ENCODE results near the gene AXL. TPM values are rescaled to one million over a fixed set of nuclear protein-coding genes. Genes with fewer than 3 reads are reported as not detected.

AXL gene
- total RNA-seq, 1 donor from 2014 or later, result 10.1 TPM

DNA sequence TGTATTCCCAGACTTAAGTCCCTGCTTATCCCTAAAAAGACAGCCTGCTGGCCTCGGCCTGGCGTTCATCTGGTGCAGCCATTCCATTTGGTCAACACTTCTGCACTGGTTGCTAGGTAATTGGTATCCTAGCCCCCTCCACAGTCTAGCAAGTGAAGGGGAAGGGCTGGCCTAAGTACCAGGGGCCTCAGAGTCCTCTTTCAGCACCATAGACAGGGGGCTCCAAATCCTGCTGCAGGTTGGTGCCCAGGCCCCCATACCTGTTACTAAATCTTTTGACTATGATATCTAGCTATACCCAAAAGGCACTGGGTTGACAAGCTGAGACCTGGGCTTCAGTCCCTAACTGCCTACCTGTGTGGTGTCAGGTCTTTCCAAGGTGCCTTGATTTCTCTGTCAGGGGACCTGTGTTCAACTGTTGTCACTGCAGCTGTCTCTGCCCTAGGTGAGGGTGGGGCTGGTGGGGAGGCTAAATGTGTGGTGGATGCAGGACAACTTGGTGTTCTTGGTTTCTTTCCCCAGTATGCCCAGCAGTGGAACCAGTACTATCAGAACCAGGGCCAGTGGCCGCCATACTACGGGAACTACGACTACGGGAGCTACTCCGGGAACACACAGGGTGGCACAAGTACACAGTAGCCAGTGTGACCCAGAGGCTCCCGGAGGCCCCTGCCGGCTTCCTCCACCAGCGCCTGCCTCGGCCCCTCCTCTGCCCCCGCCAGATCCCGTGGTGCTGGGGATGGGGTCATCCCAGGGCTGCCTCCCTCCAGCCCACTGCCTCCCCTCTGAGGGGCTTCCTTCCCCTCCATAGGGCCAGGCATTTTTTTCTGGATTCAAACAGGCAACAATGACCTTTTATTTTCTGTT lies 87.1 kb downstream of the AXL start:
- no peak for DNase-seq (ENCODE audit: low spot score)
- no peak for ATAC-seq

DNA sequence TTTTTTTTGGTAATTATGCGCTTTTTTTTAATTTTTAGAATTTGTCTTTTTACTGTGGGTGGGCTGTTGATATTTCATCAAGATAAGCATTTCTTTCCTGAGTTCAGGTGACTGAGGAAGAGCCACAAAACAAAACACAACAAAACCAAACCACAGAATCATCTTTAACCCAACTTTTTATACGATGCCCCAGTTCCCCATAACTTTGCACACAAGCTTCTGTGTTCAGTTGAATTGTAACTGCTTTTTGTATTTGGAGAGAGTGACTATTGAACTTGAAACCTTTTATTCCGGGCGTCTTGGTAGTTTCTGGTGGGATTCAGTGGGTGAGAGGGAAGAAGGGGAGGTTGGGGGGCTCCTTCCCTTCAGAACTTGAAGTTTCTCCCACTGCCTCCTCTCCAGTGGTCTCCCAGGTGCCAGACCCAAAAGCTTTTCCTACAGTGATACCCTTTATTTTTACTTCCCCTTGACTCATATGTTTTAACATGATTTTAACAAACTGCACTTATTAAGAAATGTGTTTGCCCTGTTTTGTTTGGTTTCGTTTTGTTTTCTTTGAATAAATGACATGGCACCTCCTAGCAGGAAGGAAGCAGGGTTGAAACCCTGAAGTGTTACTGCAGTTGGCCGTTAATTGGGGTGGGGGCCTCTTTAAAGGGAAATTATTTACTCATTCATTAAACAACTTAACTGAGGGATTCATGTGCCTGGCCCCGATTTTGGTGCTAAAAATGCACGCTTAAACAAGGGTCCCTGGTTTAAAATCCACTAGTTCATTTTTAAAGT lies 88.3 kb downstream of the AXL start:
- no peak for ATAC-seq
- no peak for DNase-seq (ENCODE audit: low spot score)

- no peak for DNase-seq (ENCODE audit: low spot score)
- ATAC-seq, result no peak
Measured at GRCh38 chr19:41307954-41308449, 89.0 kb downstream of the AXL start.

GRCh38 chr19:41308450-41309179 lies 89.6 kb downstream of the AXL start:
- DNase-seq (ENCODE audit: low spot score), result peak; percentile 86
- ATAC-seq, result peak; percentile 77

DNA sequence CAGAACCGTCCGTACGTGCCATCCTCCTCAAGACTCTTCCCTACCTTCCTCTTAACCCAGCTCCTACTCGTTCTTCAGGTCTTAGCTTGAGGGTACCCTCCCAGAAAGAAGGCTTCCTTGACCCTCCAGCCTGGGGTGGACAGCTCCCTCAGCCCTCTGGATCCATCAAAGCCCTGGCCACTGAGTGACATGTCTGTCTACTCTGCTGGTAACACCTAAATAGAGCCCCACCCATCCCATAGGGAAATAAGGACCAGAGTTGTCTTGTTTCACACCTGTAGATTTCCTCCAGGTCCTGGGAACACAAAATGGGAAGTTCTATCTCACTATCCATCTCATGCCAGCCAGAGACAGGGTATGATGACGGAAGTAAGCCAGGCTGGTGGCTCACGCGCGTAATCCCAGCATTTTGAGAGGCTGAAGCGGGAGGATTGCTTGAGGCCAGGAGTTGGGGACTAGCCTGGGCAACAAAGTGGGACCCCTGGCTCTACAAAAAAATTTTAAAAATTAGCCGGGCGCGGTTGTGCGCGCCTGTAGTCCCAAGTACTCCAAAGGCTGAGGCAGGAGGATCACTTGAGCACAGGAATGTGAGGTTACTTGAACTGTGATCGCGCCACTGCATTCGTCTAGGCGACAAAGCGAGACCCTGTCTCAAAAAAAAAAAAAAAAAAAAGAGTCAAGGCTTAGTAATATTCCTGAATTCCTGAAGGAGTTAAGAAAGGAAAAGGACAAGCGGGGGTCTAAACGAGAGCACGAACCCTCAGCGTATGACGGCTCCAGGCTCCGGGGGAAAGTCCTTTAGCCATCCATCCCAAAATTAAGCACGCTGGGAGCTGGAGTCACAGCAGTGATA lies 90.4 kb downstream of the AXL start:
- ATAC-seq (peak; percentile 35), DNase-seq (ENCODE audit: low spot score) (no peak)

DNA sequence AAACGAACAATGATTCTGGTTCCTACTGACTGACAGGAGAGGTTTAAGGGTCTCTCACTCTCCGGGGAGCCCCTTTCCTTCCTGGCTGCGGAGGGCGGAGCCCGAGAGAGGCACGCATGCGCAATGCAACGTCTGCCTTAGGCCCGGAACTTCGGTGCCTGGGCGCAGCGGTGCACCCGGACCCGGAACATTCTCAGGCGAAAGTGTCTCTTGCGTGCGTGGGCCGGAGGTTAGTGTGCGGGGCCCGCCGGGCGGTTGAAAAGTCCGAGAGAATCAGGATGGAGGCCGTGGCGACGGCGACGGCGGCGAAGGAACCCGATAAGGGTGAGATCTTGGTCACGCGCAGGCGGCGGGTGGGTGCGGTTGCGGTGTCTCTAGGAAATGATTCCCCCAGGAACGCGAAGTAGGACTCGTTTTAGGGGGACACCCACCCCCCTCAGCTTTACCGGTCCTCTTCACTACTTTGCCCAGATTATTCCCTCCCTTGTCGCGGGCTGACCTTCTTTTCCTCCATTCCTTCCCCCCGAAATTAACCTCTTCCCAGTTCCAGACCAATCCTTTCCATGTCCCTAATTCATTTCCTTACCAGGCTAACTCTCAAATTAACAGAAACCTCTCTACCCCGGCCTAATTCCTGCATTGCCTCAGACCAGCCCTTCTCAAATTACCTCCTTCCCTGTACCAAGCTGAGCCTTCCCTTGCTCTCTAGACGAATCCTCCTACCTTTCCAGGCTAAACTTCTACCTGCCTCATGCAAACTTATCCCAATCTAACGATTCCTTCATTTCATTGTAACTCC lies 91.2 kb downstream of the AXL start, which contains the start of gene CCDC97:
Gene CCDC97, plus strand, starts transcription at position 140 of the 799 bp plus-strand sequence. Its CDS starts 139 bp downstream, at position 279.
- DNase-seq (ENCODE audit: low spot score), result peak; percentile 88
- peak; percentile 84 for ATAC-seq

GRCh38 chr19:41311072-41311471 lies 92.0 kb downstream of the AXL start:
- ATAC-seq (no peak), DNase-seq (ENCODE audit: low spot score) (no peak)

Other genes starting within 250 kb of the AXL start
- gene CYP2B6, start 227.9 kb upstream of the AXL start, total RNA-seq, result 801 TPM
- 1.4 TPM for gene CYP2A13, start 130.8 kb upstream of the AXL start, total RNA-seq
- not detected for gene CYP2F1, start 104.8 kb upstream of the AXL start, total RNA-seq
- gene CYP2S1, start 26.0 kb upstream of the AXL start, total RNA-seq, result 2.1 TPM
- 62.4 TPM for gene HNRNPUL1, start 45.1 kb downstream of the AXL start, total RNA-seq
- 9.0 TPM for gene CCDC97, start 90.9 kb downstream of the AXL start, total RNA-seq
- gene TGFB1, start 134.7 kb downstream of the AXL start, total RNA-seq, result 7.9 TPM
- gene B9D2, start 144.9 kb downstream of the AXL start, total RNA-seq, result 2.1 TPM
- 3.1 TPM for gene TMEM91, start 157.3 kb downstream of the AXL start, total RNA-seq
- gene EXOSC5, start 178.1 kb downstream of the AXL start, total RNA-seq, result 13.2 TPM
- 64.4 TPM for gene BCKDHA, start 178.6 kb downstream of the AXL start, total RNA-seq
- 0.65 TPM for gene B3GNT8, start 208.2 kb downstream of the AXL start, total RNA-seq
- gene DMAC2, start 220.7 kb downstream of the AXL start, total RNA-seq, result 21.2 TPM
- gene ERICH4, start 223.9 kb downstream of the AXL start, total RNA-seq, result not detected